NK-92 (cell line): ENCODE results near the gene USP32.
"Not testable (repeated sequence)": the region's sequence is repeated elsewhere in the genome, so short reads cannot be mapped to it uniquely, and the experiment has no call there.

Experiments
- DNase-seq: peaks from one replicate; lab custom pipeline; 2025; ENCODE audit not compliant: unreplicated experiment; lab: John Stamatoyannopoulos, UW

USP32 gene

DNA sequence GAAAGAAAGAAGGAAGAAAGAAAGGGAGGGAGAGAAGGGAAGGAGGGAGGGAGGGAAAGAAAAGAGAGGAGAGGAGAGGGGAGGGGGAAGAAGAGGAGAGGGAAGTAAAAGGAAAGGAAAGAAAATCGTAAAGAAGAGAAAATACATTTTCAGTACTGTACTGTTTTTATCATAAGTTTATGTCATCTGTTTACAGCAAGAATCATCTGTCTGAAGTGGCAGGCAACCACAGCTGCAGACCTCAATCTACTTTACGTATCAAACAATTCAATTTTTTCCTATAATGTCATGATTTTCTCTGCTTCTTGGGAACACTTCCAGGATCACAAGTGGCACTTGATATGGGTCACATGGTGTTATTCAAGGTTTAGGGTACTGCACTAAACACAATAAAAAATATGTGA lies 58.3 kb downstream of the USP32 start:
- no peak for DNase-seq

- DNase-seq: not testable (repeated sequence)
Measured at GRCh38 chr17:60333072-60333471, 58.9 kb downstream of the USP32 start.

GRCh38 chr17:60332574-60332973 lies 59.4 kb downstream of the USP32 start:
- DNase-seq: no peak

DNA sequence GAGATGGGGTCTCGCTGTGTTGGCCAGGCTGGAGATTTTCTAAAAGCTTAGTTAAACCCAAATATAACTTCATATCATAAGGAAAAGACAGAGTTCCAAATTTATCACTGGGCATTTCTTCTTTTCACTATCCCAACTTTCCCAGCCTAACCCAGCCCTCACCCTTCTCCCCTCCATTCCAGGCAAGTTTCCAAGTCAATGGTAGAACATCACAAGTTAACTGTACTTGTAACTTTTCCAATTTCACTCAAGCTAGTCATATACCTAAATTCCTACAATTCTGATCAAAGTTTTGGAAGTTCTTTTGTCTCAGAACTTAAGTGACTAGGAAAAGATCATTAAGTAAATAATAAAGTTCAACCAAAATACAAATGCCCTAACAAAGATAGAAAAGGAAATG lies 61.2 kb downstream of the USP32 start:
- no peak for DNase-seq

DNA sequence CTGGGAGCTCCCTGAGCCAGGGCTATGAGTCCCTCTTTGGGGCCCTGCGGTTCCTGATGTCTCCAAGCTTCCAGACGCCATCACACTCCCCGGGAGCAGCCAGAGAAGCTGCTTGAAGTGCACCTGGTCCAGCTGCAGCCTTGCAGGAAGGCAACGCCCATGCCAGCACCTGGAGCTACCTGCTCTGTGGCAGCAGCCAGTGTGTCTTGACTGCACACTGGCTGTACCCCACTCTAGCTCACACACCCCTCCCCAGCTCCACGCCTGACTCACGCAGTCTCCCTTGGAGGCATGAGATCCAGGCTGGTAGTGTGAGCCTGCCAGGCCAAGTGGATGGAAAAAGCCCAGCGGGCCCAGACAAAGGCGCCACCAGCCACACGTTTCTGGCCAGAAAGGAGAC lies 63.3 kb downstream of the USP32 start:
- no peak for DNase-seq

- no peak for DNase-seq
Measured at GRCh38 chr17:60327901-60328273, 64.0 kb downstream of the USP32 start.

DNA sequence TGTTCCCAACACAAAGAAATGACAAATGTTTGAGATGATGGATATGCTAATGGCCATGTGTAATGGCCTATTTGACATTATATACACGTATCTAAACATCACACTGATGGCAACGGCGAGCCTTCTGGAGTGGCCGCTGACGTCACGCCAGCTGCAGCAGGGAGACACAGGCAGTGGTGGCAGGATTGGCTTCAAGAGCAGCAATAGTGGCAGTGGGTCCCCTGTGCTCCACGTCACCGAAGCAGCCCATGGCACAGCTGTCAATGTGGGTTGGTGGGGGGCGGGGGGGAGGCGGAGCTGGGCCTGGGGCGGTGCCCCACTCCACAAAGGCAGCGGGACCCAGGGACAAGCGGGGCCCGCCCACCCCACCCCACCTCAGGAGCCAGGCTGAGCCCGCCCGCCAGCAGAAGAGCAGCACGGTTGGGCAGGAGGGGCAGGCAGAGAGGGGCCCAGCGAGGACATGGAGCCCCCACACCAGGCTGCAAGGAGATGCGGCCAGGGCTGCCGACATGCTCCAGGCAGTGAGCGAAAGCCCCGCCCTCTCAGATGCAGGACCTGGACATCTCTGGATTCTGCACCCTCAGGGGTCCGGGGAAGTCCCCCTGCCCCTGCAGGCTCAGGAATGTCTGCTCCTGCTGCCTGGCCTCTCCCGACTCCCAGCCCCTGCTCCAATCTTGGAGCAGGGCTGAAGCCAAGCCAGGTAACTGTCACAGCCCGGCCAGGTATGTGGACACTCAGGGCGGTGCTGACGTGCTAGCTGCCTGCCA lies 64.6 kb downstream of the USP32 start:
- DNase-seq: no peak

DNA sequence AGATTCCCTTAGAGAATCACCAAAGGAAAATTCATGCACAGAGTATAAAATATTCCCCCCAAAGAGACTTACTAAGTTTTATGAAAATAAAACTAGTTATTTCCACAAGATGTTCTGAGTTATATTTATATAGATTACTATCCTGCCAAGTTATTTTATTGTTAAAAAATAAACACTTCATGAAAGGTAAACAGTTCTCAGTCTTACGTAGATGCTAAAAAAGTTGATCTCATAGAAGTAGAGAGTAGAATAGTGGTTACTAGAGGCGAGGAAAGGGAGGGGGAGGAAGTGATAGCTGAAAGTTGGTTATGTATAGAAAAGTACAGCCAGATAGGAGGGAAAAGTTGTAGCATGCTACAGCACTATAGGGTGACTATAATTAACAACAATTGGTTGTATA lies 65.2 kb downstream of the USP32 start:
- DNase-seq: no peak

DNA sequence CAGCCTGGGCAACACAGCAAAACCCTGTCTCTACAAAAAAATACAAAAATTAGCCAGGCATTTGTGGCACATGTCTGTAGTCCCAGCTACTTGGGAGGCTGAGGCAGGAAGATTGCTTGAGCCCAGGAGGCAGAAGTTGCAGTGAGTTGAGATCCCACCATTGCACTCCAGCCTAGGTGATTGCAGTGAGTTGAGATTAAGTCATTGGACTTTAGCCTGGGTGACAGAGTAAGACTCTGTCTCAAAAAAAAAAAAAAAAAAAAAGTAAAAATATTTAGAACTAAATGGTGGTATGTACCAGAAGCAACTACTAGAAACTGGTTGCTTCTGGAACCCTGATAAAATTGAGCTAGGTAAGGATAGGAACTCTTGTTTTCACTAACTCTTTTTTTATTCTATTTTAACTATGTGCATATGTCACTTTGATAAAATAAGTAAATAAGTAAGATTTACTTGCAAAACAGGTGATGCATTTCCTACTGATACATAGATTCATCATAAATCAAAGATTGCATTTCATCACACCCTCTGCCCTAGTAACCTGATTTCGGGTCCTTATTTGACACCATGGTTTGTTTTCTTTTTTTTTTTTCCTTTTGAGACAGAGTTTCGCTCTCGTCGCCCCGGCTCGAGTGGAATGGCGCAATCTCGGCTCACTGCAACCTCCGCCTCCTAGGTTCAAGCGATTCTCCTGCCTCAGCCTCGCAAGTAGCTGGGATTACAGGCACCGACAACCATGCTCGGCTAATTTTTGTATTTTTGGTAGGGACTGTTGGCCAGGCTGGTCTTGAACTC lies 66.0 kb downstream of the USP32 start:
- DNase-seq: no peak

GRCh38 chr17:60323754-60324153 lies 68.2 kb downstream of the USP32 start:
- DNase-seq: no peak

DNA sequence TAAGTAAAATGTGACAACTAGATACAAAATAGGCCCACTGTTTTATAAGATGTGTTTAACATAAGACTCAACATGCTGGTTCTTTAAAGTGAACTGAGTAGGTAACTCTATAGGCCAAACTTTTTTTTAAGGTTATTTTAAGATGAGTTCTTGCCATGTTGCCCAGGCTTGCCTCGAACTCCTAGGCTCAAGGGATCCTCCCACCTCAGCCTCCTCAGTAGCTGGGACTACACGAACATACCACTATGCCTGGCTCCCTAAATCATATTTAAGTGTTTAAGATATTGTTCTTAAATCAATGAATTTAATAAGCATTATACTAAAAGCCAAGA lies 69.9 kb downstream of the USP32 start:
- no peak for DNase-seq

DNA sequence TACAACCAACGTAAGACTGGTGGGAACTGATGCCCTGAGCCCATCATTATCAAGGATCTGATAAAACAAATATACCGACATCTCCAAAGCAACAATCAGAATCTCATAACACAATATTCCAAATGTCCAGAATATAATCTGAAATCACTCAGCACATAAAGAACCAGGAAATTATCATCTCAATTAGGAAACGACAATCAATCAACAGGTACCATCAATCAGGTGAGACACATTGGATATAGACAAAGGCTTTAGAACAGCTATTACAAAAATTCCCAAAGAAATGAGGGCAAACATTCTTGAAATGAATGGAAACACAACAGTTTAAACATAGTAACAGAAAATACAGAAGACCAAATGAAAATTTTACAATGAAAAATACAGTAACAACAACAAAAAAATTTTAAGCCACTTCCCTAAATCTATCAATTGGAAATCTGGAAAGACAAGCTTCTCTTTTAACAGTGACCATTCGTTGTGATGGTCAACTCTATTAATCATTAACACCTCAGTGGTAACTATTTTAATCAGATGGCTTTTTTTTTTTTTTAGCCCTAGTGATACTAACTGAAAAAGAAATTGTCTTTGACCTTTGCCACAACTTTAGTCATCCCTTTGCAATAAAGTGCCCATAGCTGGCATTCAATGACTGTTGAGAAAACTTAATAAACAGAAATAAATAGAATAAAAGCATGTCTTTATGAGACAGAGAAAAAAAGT lies 70.4 kb downstream of the USP32 start:
- no peak for DNase-seq

- no peak for DNase-seq
Measured at GRCh38 chr17:60318830-60319229, 73.1 kb downstream of the USP32 start.

GRCh38 chr17:60318326-60318725 lies 73.6 kb downstream of the USP32 start:
- no peak for DNase-seq

GRCh38 chr17:60315650-60316049 lies 76.3 kb downstream of the USP32 start:
- DNase-seq: no peak

DNA sequence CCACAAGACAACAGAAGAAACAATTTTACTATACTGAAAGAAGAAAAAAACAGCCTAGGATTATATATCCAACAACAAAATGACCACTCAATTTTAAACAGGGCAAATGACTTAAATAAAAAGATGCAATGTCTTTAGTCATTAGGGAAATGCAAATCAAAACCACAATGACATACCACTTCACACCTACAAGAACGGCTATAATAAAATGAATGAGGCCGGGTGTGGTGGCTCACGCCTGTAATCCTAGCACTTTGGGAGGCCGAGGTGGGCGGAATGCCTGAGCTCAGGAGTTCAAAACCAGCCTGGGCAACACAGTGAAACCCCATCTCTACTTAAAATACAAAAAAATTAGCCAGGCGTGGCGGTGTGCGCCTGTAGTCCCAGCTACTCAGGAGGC lies 77.0 kb downstream of the USP32 start:
- DNase-seq: not testable (repeated sequence)

- DNase-seq: no peak
Measured at GRCh38 chr17:60314423-60314822, 77.5 kb downstream of the USP32 start.

GRCh38 chr17:60311936-60312335 lies 80.0 kb downstream of the USP32 start:
- no peak for DNase-seq

GRCh38 chr17:60311186-60311585 lies 80.7 kb downstream of the USP32 start:
- no peak for DNase-seq

DNA sequence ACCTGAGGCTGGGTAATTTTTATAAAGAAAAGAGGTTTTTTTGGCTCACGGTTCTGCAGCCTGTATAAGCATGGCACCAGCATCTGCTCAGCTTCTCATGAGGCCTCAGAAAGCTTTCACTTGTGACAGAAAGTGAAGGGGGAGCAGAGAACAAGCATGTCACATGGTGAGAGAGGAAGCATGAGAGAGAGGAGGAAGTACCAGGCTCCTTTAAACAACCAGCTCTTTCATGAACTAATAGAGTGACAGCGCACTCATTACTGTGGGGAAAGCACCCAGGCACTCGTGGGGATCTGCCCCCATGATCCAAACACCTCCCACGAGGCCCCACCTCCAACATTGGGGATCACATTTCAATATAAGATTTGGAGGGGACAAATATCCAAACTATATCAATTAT lies 86.8 kb downstream of the USP32 start:
- no peak for DNase-seq

GRCh38 chr17:60304502-60304901 lies 87.4 kb downstream of the USP32 start:
- DNase-seq: no peak
